DOHH2 (cell line): Measurements from ENCODE around the gene NOL8.

Experiments used
- H3F3A ChIP-seq: fragments of 200-600 bp; sonication (generic), shearing (Covaris generic); 2 replicates; pipeline ENCODE4 v1.6.0; 2016; ENCODE audit warnings: antibody characterized with exemption, mild to moderate bottlenecking; ENCODE audit not compliant: control insufficient read depth, insufficient read depth
- H3K27ac ChIP-seq: fragments of 200-600 bp; sonication (generic); 2 replicates; pipeline ENCODE4 v1.5.1; 2014; ENCODE audit warnings: low read depth, mild to moderate bottlenecking, low read length, moderate library complexity
- H3K27me3 ChIP-seq: fragments of 200-600 bp; sonication (generic); 2 replicates; pipeline ENCODE4 v1.6.1; 2014; ENCODE audit warnings: mild to moderate bottlenecking, low read length, mixed read lengths; ENCODE audit not compliant: control insufficient read depth
- H3K36me3 ChIP-seq: fragments of 200-600 bp; sonication (generic); 2 replicates; pipeline ENCODE4 v1.6.1; 2014; ENCODE audit warnings: mild to moderate bottlenecking, low read length, moderate library complexity, mixed read lengths; ENCODE audit not compliant: control insufficient read depth
- H3K4me1 ChIP-seq: fragments of 200-600 bp; sonication (generic); 2 replicates; pipeline ENCODE4 v1.6.1; 2014; ENCODE audit warnings: mild to moderate bottlenecking, low read length, mixed read lengths; ENCODE audit not compliant: control insufficient read depth
- H3K4me2 ChIP-seq: fragments of 200-600 bp; sonication (generic); 2 replicates; pipeline ENCODE4 v1.6.0; 2014; ENCODE audit warnings: mild to moderate bottlenecking, low read length, moderate library complexity
- H3K4me3 ChIP-seq: fragments of 200-600 bp; sonication (generic); 2 replicates; pipeline ENCODE4 v1.5.1; 2014; ENCODE audit warnings: mild to moderate bottlenecking, low read length, mixed read lengths
- H3K79me2 ChIP-seq: fragments of 200-600 bp; sonication (generic); 2 replicates; pipeline ENCODE4 v1.6.1; 2014; ENCODE audit warnings: mild to moderate bottlenecking, low read length, mixed read lengths; ENCODE audit not compliant: control insufficient read depth
- H3K9me2 ChIP-seq: fragments of 200-600 bp; sonication (generic); replicated peaks from 2 replicates; pipeline ENCODE4 v1.6.1; 2014; ENCODE audit warnings: mild to moderate bottlenecking, low read length, mixed read lengths; ENCODE audit not compliant: control insufficient read depth
- H3K9me3 ChIP-seq: fragments of 200-600 bp; sonication (generic); 2 replicates; pipeline ENCODE4 v1.6.1; 2014; ENCODE audit warnings: antibody characterized with exemption, low read length, mixed read lengths; ENCODE audit not compliant: control insufficient read depth, insufficient read depth
- H4K20me1 ChIP-seq: fragments of 200-600 bp; sonication (generic); 2 replicates; pipeline ENCODE4 v1.6.0; 2014; ENCODE audit warnings: low read depth, mild to moderate bottlenecking, antibody characterized with exemption, low read length, moderate library complexity; ENCODE audit not compliant: control insufficient read depth, insufficient read depth
- CTCF ChIP-seq: fragments of 200-600 bp; sonication (generic); IDR thresholded peaks from one replicate; pipeline ENCODE4 v1.5.1; 2014; ENCODE audit warnings: antibody characterized with exemption, mild to moderate bottlenecking, low read depth, low read length; ENCODE audit not compliant: poor library complexity, severe bottlenecking
- EZH2phosphoT487 ChIP-seq: fragments of 200-600 bp; sonication (generic); IDR thresholded peaks from 2 replicates; pipeline ENCODE4 v1.6.1; 2017; ENCODE audit warnings: borderline replicate concordance, mild to moderate bottlenecking, antibody characterized with exemption, low read length, moderate library complexity, mixed read lengths

NOL8 gene

GRCh38 chr9:92257327-92257726, 67.8 kb downstream of the NOL8 start:
- Histone ChIP-seq H3K4me3 (no peak overlapping the region), H3K27me3 (no peaks in the 10 kb centered on the region), H3K4me2 (no peak overlapping the region), H3K9me2 (no peaks in the 10 kb centered on the region), H4K20me1 (no peaks in the 10 kb centered on the region), H3F3A (no peaks in the 10 kb centered on the region), H3K9me3 (no peaks in the 10 kb centered on the region), H3K36me3 (peaks cover 97% of the 10 kb centered on the region), H3K27ac (no peak overlapping the region), H3K4me1 (no peaks in the 10 kb centered on the region), H3K79me2 (no peaks in the 10 kb centered on the region)
- TF ChIP-seq EZH2phosphoT487: no peak
- TF ChIP-seq CTCF: no peak

GRCh38 chr9:92254381-92255337, 70.5 kb downstream of the NOL8 start:
- H3K36me3 ChIP-seq: peaks cover 96% of the 10 kb centered on the region
- no peak overlapping the region for H3K27ac ChIP-seq
- no peaks in the 10 kb centered on the region for H3K9me3 ChIP-seq
- no peaks in the 10 kb centered on the region for H3K9me2 ChIP-seq
- no peaks in the 10 kb centered on the region for H3K27me3 ChIP-seq
- H3K4me1 ChIP-seq: no peaks in the 10 kb centered on the region
- TF ChIP-seq CTCF (no peak), EZH2phosphoT487 (no peak)
- H3K4me3 ChIP-seq: no peak overlapping the region
- no peaks in the 10 kb centered on the region for H3K79me2 ChIP-seq
- no peak overlapping the region for H3K4me2 ChIP-seq
- no peaks in the 10 kb centered on the region for H4K20me1 ChIP-seq
- 0 out of 2 replicates have a peak, but pooled peaks cover 3% of the 10 kb centered on the region for H3F3A ChIP-seq

- Histone ChIP-seq H3K9me3 (no peaks in the 10 kb centered on the region), H3K4me3 (no peak overlapping the region), H3K4me1 (no peaks in the 10 kb centered on the region), H3K27ac (no peak overlapping the region), H3F3A (0 out of 2 replicates have a peak, but pooled peaks cover 3% of the 10 kb centered on the region), H3K4me2 (no peak overlapping the region), H3K9me2 (no peaks in the 10 kb centered on the region), H3K79me2 (no peaks in the 10 kb centered on the region), H3K27me3 (no peaks in the 10 kb centered on the region), H4K20me1 (no peaks in the 10 kb centered on the region), H3K36me3 (peaks cover 96% of the 10 kb centered on the region)
- TF ChIP-seq CTCF (no peak), EZH2phosphoT487 (no peak)
Measured at GRCh38 chr9:92253656-92254055, 71.5 kb downstream of the NOL8 start.
